MM.1S (cell line): ENCODE results near the gene TSGA10IP.
A peak's percentile ranks its signal among the peaks of the same experiment; 100 is the strongest.

Experiments
- DNase-seq: peaks from one replicate; pipeline ENCODE4 v3.0.0-alpha.2; 2015
- H2AFZ ChIP-seq: fragments of 300-600 bp; sonication (generic); 2 replicates; pipeline ENCODE4 v1.6.0; 2016; ENCODE audit warnings: antibody characterized with exemption, low read length
- H3F3A ChIP-seq: fragments of 300-600 bp; sonication (generic); 2 replicates; pipeline ENCODE4 v1.6.1; 2016; ENCODE audit warnings: mild to moderate bottlenecking, antibody characterized with exemption, low read length, moderate library complexity, mixed read lengths; ENCODE audit not compliant: insufficient read depth
- H3K27ac ChIP-seq: fragments of 300-600 bp; sonication (generic); 2 replicates; pipeline ENCODE4 v1.5.1; 2016; ENCODE audit warnings: mild to moderate bottlenecking, low read length
- H3K27me3 ChIP-seq: fragments of 300-600 bp; sonication (generic); replicated peaks from 2 replicates; pipeline ENCODE4 v1.6.0; 2016; ENCODE audit warnings: low read length; ENCODE audit not compliant: insufficient read depth
- H3K36me3 ChIP-seq: fragments of 300-600 bp; sonication (generic); replicated peaks from 2 replicates; pipeline ENCODE4 v1.6.1; 2016; ENCODE audit warnings: mild to moderate bottlenecking, low read length, mixed read lengths; ENCODE audit not compliant: insufficient read depth
- H3K4me1 ChIP-seq: fragments of 300-600 bp; sonication (generic); 2 replicates; pipeline ENCODE4 v1.6.1; 2016; ENCODE audit warnings: low read length, mixed read lengths
- H3K4me2 ChIP-seq: fragments of 300-600 bp; sonication (generic); 2 replicates; pipeline ENCODE4 v1.6.0; 2016; ENCODE audit warnings: low read depth, low read length
- H3K4me3 ChIP-seq: fragments of 300-600 bp; sonication (generic); 2 replicates; pipeline ENCODE4 v1.5.1; 2016; ENCODE audit warnings: low read length, mixed read lengths
- H3K79me2 ChIP-seq: fragments of 300-600 bp; sonication (generic); 2 replicates; pipeline ENCODE4 v1.6.1; 2016; ENCODE audit warnings: mixed run types, low read length, mixed read lengths
- H3K9ac ChIP-seq: fragments of 300-600 bp; sonication (generic); 2 replicates; pipeline ENCODE4 v1.6.1; 2016; ENCODE audit warnings: low read length, mixed read lengths
- H3K9me2 ChIP-seq: fragments of 300-600 bp; sonication (generic); replicated peaks from 2 replicates; pipeline ENCODE4 v1.6.1; 2016; ENCODE audit warnings: mild to moderate bottlenecking, low read length, mixed read lengths; ENCODE audit not compliant: insufficient read depth
- H3K9me3 ChIP-seq: fragments of 300-600 bp; sonication (generic); replicated peaks from 2 replicates; pipeline ENCODE4 v1.6.1; 2016; ENCODE audit warnings: mild to moderate bottlenecking, low read length, mixed read lengths; ENCODE audit not compliant: insufficient read depth
- H4K20me1 ChIP-seq: fragments of 300-600 bp; sonication (generic); 2 replicates; pipeline ENCODE4 v1.6.1; 2016; ENCODE audit warnings: mild to moderate bottlenecking, low read length, moderate library complexity, mixed read lengths; ENCODE audit not compliant: insufficient read depth
- CTCF ChIP-seq: fragments of 300-600 bp; sonication (generic); IDR thresholded peaks from 2 replicates; pipeline ENCODE4 v1.5.1; 2016; ENCODE audit warnings: antibody characterized with exemption, low read length, mixed read lengths
- EZH2 ChIP-seq: fragments of 300-600 bp; sonication (generic); optimal IDR thresholded peaks from 2 replicates; pipeline ENCODE3; 2017; ENCODE audit warnings: low read depth, mild to moderate bottlenecking, antibody characterized with exemption, low read length, mixed read lengths
- EZH2phosphoT487 ChIP-seq: fragments of 300-600 bp; sonication (generic); IDR thresholded peaks from 2 replicates; pipeline ENCODE4 v1.6.1; 2018; ENCODE audit warnings: antibody characterized with exemption, low read length

Gene TSGA10IP

DNA sequence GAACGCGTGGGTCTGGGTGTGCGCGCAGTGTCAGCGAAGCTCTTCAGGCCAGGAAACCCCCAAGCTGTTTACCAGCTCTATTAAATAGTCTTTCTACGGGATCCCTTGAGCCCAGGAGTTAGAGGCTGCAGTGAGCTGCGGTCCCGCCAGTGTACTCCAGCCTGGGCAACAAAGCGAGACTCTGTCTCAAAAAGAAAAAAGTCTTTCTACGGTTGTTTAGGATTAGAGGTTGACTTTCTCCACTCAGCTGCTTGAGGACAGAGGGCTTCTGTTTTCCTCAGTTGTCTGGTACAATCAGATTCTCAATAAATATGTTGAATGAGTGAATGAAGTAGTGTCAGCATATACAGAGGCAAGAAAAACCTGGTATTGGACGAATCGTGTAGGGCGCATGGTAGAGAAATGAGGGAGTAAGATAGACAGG lies 16.9 kb downstream of the TSGA10IP start:
- Histone ChIP-seq H3K27ac (no peak overlapping the region), H3K79me2 (peaks cover 50% of the 10 kb centered on the region), H3K36me3 (no peaks in the 10 kb centered on the region; the same call in none of the 2 replicates), H3K9me3 (no peaks in the 10 kb centered on the region), H3K27me3 (no peaks in the 10 kb centered on the region), H3K4me2 (peak overlapping the region; percentile 94), H3F3A (peaks cover 4% of the 10 kb centered on the region; the same call in 1 of the 2 replicates), H3K4me1 (peaks cover 17% of the 10 kb centered on the region), H3K9me2 (no peaks in the 10 kb centered on the region), H3K4me3 (peak overlapping the region; percentile 93), H3K9ac (peak overlapping the region; percentile 72), H2AFZ (no peak overlapping the region), H4K20me1 (no peaks in the 10 kb centered on the region)
- TF ChIP-seq EZH2phosphoT487 (no peak), EZH2 (no peak), CTCF (no peak)
- no peak for DNase-seq

GRCh38 chr11:65964906-65965305 lies 19.6 kb downstream of the TSGA10IP start:
- no peaks in the 10 kb centered on the region for H4K20me1 ChIP-seq
- H3K4me3 ChIP-seq: no peak overlapping the region
- no peak overlapping the region for H3K27ac ChIP-seq
- H3K9ac ChIP-seq: no peak overlapping the region
- H3K27me3 ChIP-seq: no peaks in the 10 kb centered on the region
- TF ChIP-seq EZH2phosphoT487 (no peak), CTCF (no peak), EZH2 (no peak)
- H3K4me2 ChIP-seq: no peak overlapping the region
- no peak overlapping the region for H2AFZ ChIP-seq
- H3K4me1 ChIP-seq: peaks cover 10% of the 10 kb centered on the region
- no peaks in the 10 kb centered on the region for H3K9me2 ChIP-seq
- DNase-seq: no peak
- H3K79me2 ChIP-seq: peaks cover 53% of the 10 kb centered on the region
- H3K9me3 ChIP-seq: no peaks in the 10 kb centered on the region
- H3F3A ChIP-seq: no peaks in the 10 kb centered on the region
- no peaks in the 10 kb centered on the region; the same call in none of the 2 replicates for H3K36me3 ChIP-seq

GRCh38 chr11:65965986-65966762 lies 20.9 kb downstream of the TSGA10IP start:
- no peak overlapping the region for H3K4me3 ChIP-seq
- no peak overlapping the region for H3K27ac ChIP-seq
- H3K4me2 ChIP-seq: no peak overlapping the region
- H3K4me1 ChIP-seq: peaks cover 10% of the 10 kb centered on the region
- H3K36me3 ChIP-seq: no peaks in the 10 kb centered on the region; the same call in none of the 2 replicates
- peaks cover 50% of the 10 kb centered on the region for H3K79me2 ChIP-seq
- no peak for DNase-seq
- H3K9me2 ChIP-seq: no peaks in the 10 kb centered on the region
- no peak overlapping the region for H2AFZ ChIP-seq
- no peak for TF ChIP-seq CTCF
- TF ChIP-seq EZH2phosphoT487: no peak
- no peaks in the 10 kb centered on the region for H3K9me3 ChIP-seq
- H3F3A ChIP-seq: no peaks in the 10 kb centered on the region
- H3K9ac ChIP-seq: no peak overlapping the region
- no peaks in the 10 kb centered on the region for H4K20me1 ChIP-seq
- H3K27me3 ChIP-seq: no peaks in the 10 kb centered on the region
